Body of pancreas (tissue), 4 donors: ENCODE results near the gene LCLAT1.

Experiments used
- POLR2A ChIP-seq, 3 donors: fragments of 450-650 bp; IDR thresholded peaks; one replicate each; pipeline ENCODE4 v1.6.1; 2016; ENCODE audit warnings: antibody characterized with exemption in 3 of 3, mild to moderate bottlenecking in 2 of 3
- TF ChIP-seq, protein P1 (sequence below), 7 experiments: fragments of 450-650 bp in 4 of 7; fragments of 200-600 bp in 3 of 7; sonication (generic) in 3 of 7; IDR thresholded peaks; one replicate each; pipeline ENCODE4 v1.5.1; 2016 to 2019; ENCODE audit warnings: antibody characterized with exemption in 7 of 7

GRCh38 chr2:30686669-30687068 lies 239.6 kb downstream of the LCLAT1 start:
- TF ChIP-seq POLR2A (IDR thresholded peaks at IDR 0.05), result no peak
- TF ChIP-seq, protein P1, sequence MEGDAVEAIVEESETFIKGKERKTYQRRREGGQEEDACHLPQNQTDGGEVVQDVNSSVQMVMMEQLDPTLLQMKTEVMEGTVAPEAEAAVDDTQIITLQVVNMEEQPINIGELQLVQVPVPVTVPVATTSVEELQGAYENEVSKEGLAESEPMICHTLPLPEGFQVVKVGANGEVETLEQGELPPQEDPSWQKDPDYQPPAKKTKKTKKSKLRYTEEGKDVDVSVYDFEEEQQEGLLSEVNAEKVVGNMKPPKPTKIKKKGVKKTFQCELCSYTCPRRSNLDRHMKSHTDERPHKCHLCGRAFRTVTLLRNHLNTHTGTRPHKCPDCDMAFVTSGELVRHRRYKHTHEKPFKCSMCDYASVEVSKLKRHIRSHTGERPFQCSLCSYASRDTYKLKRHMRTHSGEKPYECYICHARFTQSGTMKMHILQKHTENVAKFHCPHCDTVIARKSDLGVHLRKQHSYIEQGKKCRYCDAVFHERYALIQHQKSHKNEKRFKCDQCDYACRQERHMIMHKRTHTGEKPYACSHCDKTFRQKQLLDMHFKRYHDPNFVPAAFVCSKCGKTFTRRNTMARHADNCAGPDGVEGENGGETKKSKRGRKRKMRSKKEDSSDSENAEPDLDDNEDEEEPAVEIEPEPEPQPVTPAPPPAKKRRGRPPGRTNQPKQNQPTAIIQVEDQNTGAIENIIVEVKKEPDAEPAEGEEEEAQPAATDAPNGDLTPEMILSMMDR (IDR thresholded peaks at IDR 0.05), result no peak
